CD8-positive, alpha-beta memory T cell (primary cell): Measurements from ENCODE around the gene PMF1. TPM values are rescaled to one million over a fixed set of nuclear protein-coding genes. Genes with fewer than 3 reads are reported as not detected.
A peak's percentile ranks its signal among the peaks of the same experiment; 100 is the strongest.

Source experiments
- CTCF ChIA-PET: fragments of 350-600 bp; sonication (Branson Sonifier 250); formaldehyde crosslinking; loops from one replicate; lab custom pipeline; 2021; ENCODE audit warnings: antibody characterized with exemption; lab: Charles Lee
- POLR2A ChIA-PET: fragments of 350-600 bp; sonication (Branson Sonifier 250); formaldehyde crosslinking; loops from one replicate; lab custom pipeline; 2021; ENCODE audit warnings: antibody characterized with exemption; lab: Charles Lee
- DNase-seq, 5 donors: peaks; one replicate each; pipeline versions ENCODE4 v3.0.0 to v3.0.0-alpha.2; 2020 to 2022; ENCODE audit warnings: mixed read lengths in 1 of 5
- H3K27ac ChIP-seq: one replicate; pipeline ENCODE4 v1.7.0; 2013; ENCODE audit warnings: low read depth, mild to moderate bottlenecking, low read length, moderate library complexity
- H3K27me3 ChIP-seq: 2 replicates; pipeline ENCODE4 v1.7.0; 2013; ENCODE audit warnings: low read length, mild to moderate bottlenecking; ENCODE audit not compliant: insufficient read depth, poor library complexity, severe bottlenecking
- H3K36me3 ChIP-seq: 2 replicates; pipeline ENCODE4 v1.7.0; 2013; ENCODE audit warnings: mild to moderate bottlenecking, low read length, moderate library complexity; ENCODE audit not compliant: insufficient read depth
- H3K4me1 ChIP-seq: 2 replicates; pipeline ENCODE4 v1.7.0; 2013; ENCODE audit warnings: mild to moderate bottlenecking, low read length, moderate library complexity; ENCODE audit not compliant: insufficient read depth
- H3K4me3 ChIP-seq: 2 replicates; pipeline ENCODE4 v1.7.0; 2013; ENCODE audit warnings: mild to moderate bottlenecking, low read length
- H3K9me3 ChIP-seq: 2 replicates; pipeline ENCODE4 v1.7.0; 2013; ENCODE audit warnings: mild to moderate bottlenecking, low read length
- H3K27ac Mint-ChIP-seq, 8 donors: one replicate each; pipeline ENCODE4 v1.8.0; 2020 to 2021; ENCODE audit warnings: mixed read lengths in 8 of 8, mild to moderate bottlenecking in 6 of 8, inconsistent platforms in 3 of 8, moderate library complexity in 3 of 8
- H3K27me3 Mint-ChIP-seq, 2 donors: one replicate each; pipeline ENCODE4 v1.8.0; 2020 to 2021; ENCODE audit warnings: mixed read lengths in 2 of 2, mild to moderate bottlenecking in 1 of 2, moderate library complexity in 1 of 2
- H3K36me3 Mint-ChIP-seq, 3 donors: one replicate each; pipeline ENCODE4 v1.8.0; 2020 to 2021; ENCODE audit warnings: mixed read lengths in 3 of 3, inconsistent platforms in 1 of 3, mild to moderate bottlenecking in 1 of 3
- H3K4me1 Mint-ChIP-seq, 3 donors: one replicate each; pipeline ENCODE4 v1.8.0; 2020 to 2021; ENCODE audit warnings: mixed read lengths in 3 of 3, inconsistent platforms in 1 of 3, mild to moderate bottlenecking in 1 of 3
- H3K4me3 Mint-ChIP-seq, 7 donors: one replicate each; pipeline ENCODE4 v1.8.0; 2020 to 2021; ENCODE audit warnings: mixed read lengths in 7 of 7, mild to moderate bottlenecking in 6 of 7, moderate library complexity in 4 of 7, inconsistent platforms in 2 of 7
- H3K9me3 Mint-ChIP-seq, 5 donors: one replicate each; pipeline ENCODE4 v1.8.0; 2020 to 2022; ENCODE audit warnings: mixed read lengths in 5 of 5, mild to moderate bottlenecking in 3 of 5, moderate library complexity in 2 of 5, inconsistent platforms in 1 of 5
- polyA plus RNA-seq: library from polyadenylated mRNA; unstranded; fragments of 300-500 nt; fragmentation: Illumina TruSeq; gene quantifications from one replicate; pipeline ENCODE4 v1.2.3, GENCODE V29; 2021
- total RNA-seq, 2 experiments: library from RNA; stranded (reverse); gene quantifications; one replicate each; pipeline ENCODE4 v1.2.3, GENCODE V29; 2021

The PMF1 gene
- total and polyA plus RNA-seq, 3 experiments from 2014 or later: 83.3 to 88.3 (median 85.9) TPM

DNA sequence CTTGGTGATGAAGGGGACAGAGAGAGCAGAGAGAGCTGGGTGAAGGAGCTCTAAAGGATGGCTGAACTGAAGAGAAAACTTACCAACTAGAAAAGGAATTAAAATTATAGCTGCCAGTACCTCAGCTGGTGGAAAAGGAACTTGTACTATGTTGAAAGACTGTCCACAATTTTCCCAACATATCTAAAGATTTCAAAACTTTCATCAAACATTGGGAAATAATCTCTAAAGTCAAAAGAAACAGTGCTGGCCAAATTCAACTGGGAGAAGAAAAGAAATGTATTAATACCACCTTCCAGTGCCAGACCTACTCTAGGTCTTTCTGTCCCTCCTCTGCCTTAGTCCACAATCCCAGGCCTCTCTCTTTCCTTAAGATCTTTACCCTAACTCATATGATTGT, 63.7 kb downstream of the PMF1 start:
- ChIA-PET CTCF (no interaction called here), POLR2A (no interaction called here)
- Histone ChIP-seq H3K36me3 (peaks cover 65% of the 10 kb centered on the region), H3K27ac (no peak overlapping the region), H3K27me3 (no peaks in the 10 kb centered on the region), H3K9me3 (no peaks in the 10 kb centered on the region), H3K4me3 (no peak overlapping the region), H3K4me1 (peaks cover 9% of the 10 kb centered on the region)
- Mint-ChIP-seq H3K4me1 (peaks cover 18 to 23% (median 22%) of the 10 kb centered on the region in 3 donors), H3K9me3 (no peaks in the 10 kb centered on the region), H3K4me3 (no peak overlapping the region), H3K36me3 (peaks cover 10 to 79% (median 18%) of the 10 kb centered on the region in 3 donors), H3K27me3 (no peaks in the 10 kb centered on the region), H3K27ac (peak overlapping the region in 1 of 8 donors; percentile 63)
- DNase-seq: no peak

GRCh38 chr1:156276966-156277381, 64.2 kb downstream of the PMF1 start:
- POLR2A ChIA-PET: no interaction called here
- H3K9me3 ChIP-seq: no peaks in the 10 kb centered on the region
- no peak overlapping the region for H3K27ac ChIP-seq
- H3K36me3 ChIP-seq: peaks cover 61% of the 10 kb centered on the region
- H3K4me1 ChIP-seq: peaks cover 13% of the 10 kb centered on the region
- CTCF ChIA-PET: no interaction called here
- Mint-ChIP-seq H3K4me1 (peaks cover 21 to 27% (median 27%) of the 10 kb centered on the region in 3 donors), H3K27ac (peak overlapping the region in 1 of 8 donors; percentile 63), H3K27me3 (no peaks in the 10 kb centered on the region), H3K4me3 (no peak overlapping the region), H3K36me3 (peaks cover 10 to 75% (median 16%) of the 10 kb centered on the region in 3 donors), H3K9me3 (no peaks in the 10 kb centered on the region)
- H3K27me3 ChIP-seq: no peaks in the 10 kb centered on the region
- H3K4me3 ChIP-seq: no peak overlapping the region
- no peak for DNase-seq

DNA sequence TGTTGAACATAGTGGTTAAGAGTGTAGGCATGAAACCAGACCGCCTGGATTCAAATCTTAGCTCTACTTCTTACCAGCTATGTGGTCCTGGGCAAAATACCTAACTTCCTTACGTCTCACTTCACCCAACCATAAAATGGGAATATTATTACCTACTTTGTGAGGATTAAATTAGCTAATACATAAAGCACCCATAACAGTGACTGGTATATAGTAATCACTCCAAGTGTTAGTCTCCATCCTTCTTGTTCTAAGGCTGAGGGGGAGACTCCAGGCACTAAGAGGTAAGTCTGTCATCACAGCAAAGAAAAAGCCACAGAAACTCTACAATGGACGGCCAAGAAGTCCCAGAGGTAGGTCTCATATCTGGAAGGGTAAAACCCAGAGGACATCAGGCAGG, 67.0 kb downstream of the PMF1 start:
- no peak overlapping the region for H3K27ac ChIP-seq
- peaks cover 35% of the 10 kb centered on the region for H3K36me3 ChIP-seq
- Mint-ChIP-seq H3K36me3 (peaks cover 0 to 57% (median 3%) of the 10 kb centered on the region in 3 donors), H3K27ac (peak overlapping the region in 5 of 8 donors; percentile 3 to 58 (median 48)), H3K27me3 (no peaks in the 10 kb centered on the region), H3K4me3 (peak overlapping the region in 5 of 7 donors; percentile 10 to 95 (median 50)), H3K4me1 (peaks cover 42 to 52% (median 45%) of the 10 kb centered on the region in 3 donors), H3K9me3 (no peaks in the 10 kb centered on the region)
- CTCF ChIA-PET: interaction anchor here (3.6 kb wide), 1 partner anchor 7 kb away, joined by 11 read pairs; no protein-coding TSS in a partner anchor
- H3K27me3 ChIP-seq: no peaks in the 10 kb centered on the region
- H3K4me1 ChIP-seq: peaks cover 29% of the 10 kb centered on the region
- DNase-seq: no peak
- H3K4me3 ChIP-seq: no peak overlapping the region
- POLR2A ChIA-PET: no interaction called here
- H3K9me3 ChIP-seq: no peaks in the 10 kb centered on the region

DNA sequence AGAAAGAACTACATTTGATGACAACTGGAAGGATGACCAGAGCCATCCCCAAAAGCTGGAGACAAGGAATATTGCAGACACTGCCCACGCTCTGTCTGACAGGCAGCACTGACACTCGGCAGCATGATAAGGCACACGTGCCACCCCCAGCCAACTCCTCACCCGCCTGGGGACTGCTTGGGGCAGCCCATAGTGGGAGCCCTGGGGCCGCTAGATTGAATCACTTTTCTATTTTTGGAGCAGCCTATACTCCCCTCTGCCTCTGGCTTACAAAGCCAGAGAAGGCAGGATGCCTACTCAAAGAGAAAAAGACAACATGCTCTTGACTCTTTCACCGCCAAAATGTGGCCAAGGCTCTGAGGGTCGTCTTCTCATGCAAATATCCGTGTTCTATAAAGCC, 68.5 kb downstream of the PMF1 start:
- Histone ChIP-seq H3K27me3 (no peaks in the 10 kb centered on the region), H3K36me3 (peaks cover 25% of the 10 kb centered on the region), H3K9me3 (no peaks in the 10 kb centered on the region), H3K4me1 (peaks cover 29% of the 10 kb centered on the region), H3K4me3 (peak overlapping the region; percentile 92), H3K27ac (peak overlapping the region; percentile 74)
- H3K27me3 Mint-ChIP-seq: no peaks in the 10 kb centered on the region
- peaks cover 42 to 52% (median 45%) of the 10 kb centered on the region in 3 donors for H3K4me1 Mint-ChIP-seq
- H3K36me3 Mint-ChIP-seq: peaks cover 0 to 48% (median 2%) of the 10 kb centered on the region in 3 donors
- peak overlapping the region; percentile 89 to 97 (median 94) for H3K27ac Mint-ChIP-seq
- CTCF ChIA-PET: interaction anchor here (1.1 to 3.6 kb wide), 3 partner anchors 8 to 165 kb away, joined by 3 to 11 read pairs (median 3); no protein-coding TSS in a partner anchor
- no peaks in the 10 kb centered on the region for H3K9me3 Mint-ChIP-seq
- DNase-seq: peak in 4 of 5 donors; percentile 4 to 57 (median 15)
- POLR2A ChIA-PET: interaction anchor here (1.0 kb wide), 1 partner anchor 57 kb away, joined by 3 read pairs; the partner anchor contains the start of genes CCT3 and TSACC
- peak overlapping the region; percentile 91 to 97 (median 95) for H3K4me3 Mint-ChIP-seq

GRCh38 chr1:156281693-156282478, 69.1 kb downstream of the PMF1 start:
- Mint-ChIP-seq H3K27ac (peak overlapping the region; percentile 89 to 97 (median 94)), H3K27me3 (no peaks in the 10 kb centered on the region), H3K36me3 (peaks cover 0 to 44% (median 2%) of the 10 kb centered on the region in 3 donors), H3K4me1 (peaks cover 42 to 52% (median 45%) of the 10 kb centered on the region in 3 donors), H3K9me3 (no peaks in the 10 kb centered on the region), H3K4me3 (peak overlapping the region; percentile 91 to 97 (median 95))
- Histone ChIP-seq H3K27me3 (no peaks in the 10 kb centered on the region), H3K9me3 (no peaks in the 10 kb centered on the region), H3K27ac (peak overlapping the region; percentile 74), H3K4me3 (peak overlapping the region; percentile 92), H3K36me3 (peaks cover 19% of the 10 kb centered on the region), H3K4me1 (peaks cover 29% of the 10 kb centered on the region)
- CTCF ChIA-PET: interaction anchor here (0.9 to 3.6 kb wide), 7 partner anchors 9 to 164 kb away, joined by 3 to 11 read pairs (median 4); no protein-coding TSS in a partner anchor
- POLR2A ChIA-PET: interaction anchor here (0.6 to 2.5 kb wide), 10 partner anchors 8 to 453 kb away, joined by 3 to 25 read pairs (median 4); partner anchors contain the start of genes CCT3, GLMP, PMF1 and SLC25A44
- DNase-seq: no peak

DNA sequence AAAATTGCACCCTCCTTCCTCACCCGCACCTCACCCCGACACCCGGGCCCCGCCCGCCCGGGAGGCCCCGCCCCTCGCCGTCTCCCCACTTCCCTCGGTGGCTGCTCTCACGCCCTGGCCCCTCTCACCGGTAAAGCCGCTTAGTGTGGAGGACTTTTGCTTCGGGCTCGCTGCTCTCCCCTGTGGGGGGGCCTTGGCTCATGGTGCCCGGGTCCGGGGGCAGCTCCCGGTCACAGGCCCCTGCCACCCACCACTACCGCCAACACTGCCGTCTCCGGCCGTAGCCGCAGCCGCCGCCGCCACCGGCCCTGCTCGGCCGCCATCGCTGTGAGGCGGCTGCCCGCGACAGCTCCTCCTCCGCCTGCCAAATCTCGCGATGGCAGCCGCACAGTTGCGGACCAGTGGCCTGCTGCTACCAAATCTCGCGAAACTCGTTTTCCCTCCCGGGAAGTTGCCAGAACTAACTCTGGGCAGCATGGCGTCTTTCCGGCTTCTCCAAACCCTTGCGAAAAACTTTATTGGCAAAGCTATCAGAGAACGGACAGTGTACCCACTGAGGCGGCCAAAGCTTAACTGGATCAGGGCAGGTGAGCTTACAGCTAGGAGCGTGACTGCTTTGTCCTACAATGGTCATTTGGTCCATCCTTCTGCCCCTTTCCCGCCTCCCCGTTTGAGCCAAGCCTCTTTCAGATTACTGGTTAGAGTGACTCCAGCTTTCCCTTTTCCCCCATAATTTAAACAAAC, 69.8 kb downstream of the PMF1 start, which contains the start of gene SMG5:
Gene SMG5 (minus strand): TSS at position 347 of the 744 bp plus-strand sequence. CDS start 145 bp downstream, at position 202.
- H3K9me3 ChIP-seq: no peaks in the 10 kb centered on the region
- Mint-ChIP-seq H3K27me3 (no peaks in the 10 kb centered on the region), H3K9me3 (no peaks in the 10 kb centered on the region), H3K4me1 (peaks cover 42 to 51% (median 44%) of the 10 kb centered on the region in 3 donors), H3K27ac (peak within 1 kb of the TSS; percentile 89 to 97 (median 94)), H3K36me3 (peaks cover 0 to 36% (median 0%) of the 10 kb centered on the region in 3 donors), H3K4me3 (peak within 1 kb of the TSS; percentile 91 to 97 (median 95))
- peak; percentile 94 to 98 (median 96) for DNase-seq
- H3K4me1 ChIP-seq: peaks cover 29% of the 10 kb centered on the region
- no peaks in the 10 kb centered on the region for H3K27me3 ChIP-seq
- ChIA-PET CTCF (interaction anchor here (0.8 to 3.6 kb wide), 8 partner anchors 10 to 155 kb away, joined by 3 to 11 read pairs (median 4); no protein-coding TSS in a partner anchor), POLR2A (interaction anchor here (0.6 to 2.5 kb wide), 13 partner anchors 9 to 454 kb away, joined by 3 to 25 read pairs (median 4); partner anchors contain the start of genes GLMP, KHDC4, PMF1 and SLC25A44)
- H3K27ac ChIP-seq: peak within 1 kb of the TSS; percentile 74
- H3K36me3 ChIP-seq: peaks cover 13% of the 10 kb centered on the region
- peak within 1 kb of the TSS; percentile 92 for H3K4me3 ChIP-seq

DNA sequence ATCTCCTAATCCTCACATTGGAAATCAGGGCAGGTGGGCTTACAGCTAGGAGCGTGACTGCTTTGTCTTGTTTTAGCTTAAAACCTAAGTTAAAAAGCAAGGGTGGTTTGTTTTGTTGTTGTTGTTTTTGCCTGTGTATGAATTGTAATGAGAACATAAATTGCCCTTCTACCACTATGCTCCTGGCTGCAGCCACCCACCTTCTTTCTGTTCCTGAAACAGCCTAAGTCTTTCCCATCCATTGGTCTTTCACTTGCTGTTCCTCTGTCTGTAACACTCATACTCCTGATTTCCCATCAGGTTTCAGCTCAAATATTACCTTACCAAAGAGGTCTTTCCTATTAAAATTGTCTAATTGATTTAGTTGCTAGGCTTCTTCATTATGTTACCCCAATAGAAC, 70.7 kb downstream of the PMF1 start:
- Histone ChIP-seq H3K4me1 (peaks cover 29% of the 10 kb centered on the region), H3K27me3 (no peaks in the 10 kb centered on the region), H3K36me3 (peaks cover 5% of the 10 kb centered on the region), H3K9me3 (no peaks in the 10 kb centered on the region), H3K4me3 (peak overlapping the region; percentile 92), H3K27ac (no peak overlapping the region)
- Mint-ChIP-seq H3K4me1 (peaks cover 39 to 48% (median 41%) of the 10 kb centered on the region in 3 donors), H3K9me3 (no peaks in the 10 kb centered on the region), H3K36me3 (peaks cover 0 to 28% (median 0%) of the 10 kb centered on the region in 3 donors), H3K27ac (peak overlapping the region; percentile 19 to 97 (median 94)), H3K4me3 (peak overlapping the region; percentile 91 to 97 (median 95)), H3K27me3 (no peaks in the 10 kb centered on the region)
- DNase-seq: no peak
- POLR2A ChIA-PET: interaction anchor here (0.8 to 2.5 kb wide), 6 partner anchors 10 to 350 kb away, joined by 3 to 25 read pairs (median 4); partner anchors contain the start of genes GLMP, KHDC4, PMF1 and SLC25A44
- CTCF ChIA-PET: interaction anchor here (0.8 to 3.6 kb wide), 7 partner anchors 11 to 155 kb away, joined by 3 to 11 read pairs (median 4); no protein-coding TSS in a partner anchor
